Measurements from ENCODE around the gene PTPN21. TPM values are rescaled to one million over a fixed set of nuclear protein-coding genes. Genes with fewer than 3 reads are reported as not detected.

Gene PTPN21
- polyA plus RNA-seq, 2 of the 4 experiments (the other 2 are of a cell fraction), result 6.5 to 8.3 TPM

DNA sequence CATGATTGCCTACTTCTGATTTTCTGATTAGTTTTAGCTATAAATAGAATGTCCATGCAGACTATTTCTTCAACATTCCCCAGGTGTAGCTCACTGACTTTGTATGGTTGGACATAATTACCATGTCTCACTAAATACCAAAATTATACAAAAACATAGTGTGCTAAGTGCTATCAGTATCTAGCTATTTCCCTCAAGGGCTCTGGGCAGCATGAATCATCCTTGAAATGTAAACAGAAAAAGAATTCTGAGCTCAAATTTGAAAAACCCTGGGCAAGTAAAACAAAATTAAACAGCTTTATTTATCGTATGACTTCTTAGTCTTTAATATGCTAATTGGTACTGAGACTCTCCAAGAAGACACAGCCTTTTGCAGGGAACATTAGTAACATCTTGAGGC lies 86.4 kb downstream of the PTPN21 start:
- FAIRE-seq, result no peak

DNA sequence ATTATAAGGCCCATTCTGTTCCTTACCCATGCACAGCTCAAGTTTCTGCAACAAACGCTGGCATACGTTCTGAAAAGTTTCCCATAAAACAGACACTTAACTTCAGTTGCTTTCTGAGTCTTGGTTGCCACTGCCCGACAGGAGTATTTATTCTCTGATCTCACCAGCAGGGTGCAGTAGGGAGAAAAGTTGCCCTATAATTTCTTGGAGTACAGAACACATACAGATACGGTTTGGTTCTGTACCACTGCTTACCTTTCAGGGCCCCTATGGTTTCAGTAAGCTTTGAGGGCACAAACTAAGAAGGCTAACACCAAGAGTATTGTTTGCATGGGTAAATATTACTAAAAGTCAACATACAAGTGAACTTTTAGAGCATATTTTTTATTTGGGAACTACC lies 91.5 kb downstream of the PTPN21 start:
- POLR2A ChIA-PET, result no interaction called here
- CTCF ChIA-PET, result interaction anchor here (1.5 kb wide), 1 partner anchor 30 kb away, joined by 3 read pairs; no protein-coding TSS in a partner anchor
- no peak for FAIRE-seq
- peak; percentile 38 to 39 for DNase-seq (ENCODE audit: low read depth in 1 of 2, low spot score in 1 of 2)
- ATAC-seq, result peak in 1 of 2 experiments; percentile 75; a peak in 3 of 6 replicates
- H3K4me3 ChIP-seq, result no peak overlapping the region
- H3K4me2 ChIP-seq, result no peak overlapping the region
- peaks cover 4% of the 10 kb centered on the region; the same call in 2 of the 3 replicates for H3K4me1 ChIP-seq
- H3K27ac ChIP-seq, result no peak overlapping the region
- WGBS (ENCODE audit: missing lambda C conversion rate), result 67% methylated on average over 4 of the region's 4 CpGs
- TF ChIP-seq HOXB13 (CRISPR knock-in tag; IDR thresholded peaks at IDR 0.05; ENCODE audit: low read depth) (no peak), RAD21 (conservative IDR thresholded peaks at IDR 0.05 in 1 of 2, IDR thresholded peaks at IDR 0.05 in 1 of 2) (no peak), CBX8 (IDR thresholded peaks at IDR 0.05) (no peak), PHF8 (IDR thresholded peaks at IDR 0.05; ENCODE audit: borderline replicate concordance, low read depth) (no peak), TP53 (CRISPR knock-in tag; IDR thresholded peaks at IDR 0.05) (no peak), HEYL (CRISPR knock-in tag; IDR thresholded peaks at IDR 0.05) (no peak)
- TF ChIP-seq, protein P1, sequence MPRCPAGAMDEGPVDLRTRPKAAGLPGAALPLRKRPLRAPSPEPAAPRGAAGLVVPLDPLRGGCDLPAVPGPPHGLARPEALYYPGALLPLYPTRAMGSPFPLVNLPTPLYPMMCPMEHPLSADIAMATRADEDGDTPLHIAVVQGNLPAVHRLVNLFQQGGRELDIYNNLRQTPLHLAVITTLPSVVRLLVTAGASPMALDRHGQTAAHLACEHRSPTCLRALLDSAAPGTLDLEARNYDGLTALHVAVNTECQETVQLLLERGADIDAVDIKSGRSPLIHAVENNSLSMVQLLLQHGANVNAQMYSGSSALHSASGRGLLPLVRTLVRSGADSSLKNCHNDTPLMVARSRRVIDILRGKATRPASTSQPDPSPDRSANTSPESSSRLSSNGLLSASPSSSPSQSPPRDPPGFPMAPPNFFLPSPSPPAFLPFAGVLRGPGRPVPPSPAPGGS (IDR thresholded peaks at IDR 0.05), result no peak
- TF ChIP-seq, protein P2, sequence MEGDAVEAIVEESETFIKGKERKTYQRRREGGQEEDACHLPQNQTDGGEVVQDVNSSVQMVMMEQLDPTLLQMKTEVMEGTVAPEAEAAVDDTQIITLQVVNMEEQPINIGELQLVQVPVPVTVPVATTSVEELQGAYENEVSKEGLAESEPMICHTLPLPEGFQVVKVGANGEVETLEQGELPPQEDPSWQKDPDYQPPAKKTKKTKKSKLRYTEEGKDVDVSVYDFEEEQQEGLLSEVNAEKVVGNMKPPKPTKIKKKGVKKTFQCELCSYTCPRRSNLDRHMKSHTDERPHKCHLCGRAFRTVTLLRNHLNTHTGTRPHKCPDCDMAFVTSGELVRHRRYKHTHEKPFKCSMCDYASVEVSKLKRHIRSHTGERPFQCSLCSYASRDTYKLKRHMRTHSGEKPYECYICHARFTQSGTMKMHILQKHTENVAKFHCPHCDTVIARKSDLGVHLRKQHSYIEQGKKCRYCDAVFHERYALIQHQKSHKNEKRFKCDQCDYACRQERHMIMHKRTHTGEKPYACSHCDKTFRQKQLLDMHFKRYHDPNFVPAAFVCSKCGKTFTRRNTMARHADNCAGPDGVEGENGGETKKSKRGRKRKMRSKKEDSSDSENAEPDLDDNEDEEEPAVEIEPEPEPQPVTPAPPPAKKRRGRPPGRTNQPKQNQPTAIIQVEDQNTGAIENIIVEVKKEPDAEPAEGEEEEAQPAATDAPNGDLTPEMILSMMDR (IDR thresholded peaks at IDR 0.05), result peak; percentile 23; the same call in 2 of the 3 replicates
- no peaks in the 10 kb centered on the region for H3K9me3 ChIP-seq

More for the DNA sequence above, 86.4 kb downstream of the PTPN21 start:
- TF ChIP-seq CEBPB (IDR thresholded peaks at IDR 0.05), result no peak
- TF ChIP-seq TP53 (CRISPR knock-in tag; IDR thresholded peaks at IDR 0.05), result no peak
- no peak for TF ChIP-seq TFCP2L1 (CRISPR knock-in tag; IDR thresholded peaks at IDR 0.05)
- no peak for TF ChIP-seq ZFP36 (IDR thresholded peaks at IDR 0.05; ENCODE audit: borderline replicate concordance, partially characterized antibody)
- TF ChIP-seq JUN (IDR thresholded peaks at IDR 0.05), result no peak
- TF ChIP-seq SMC3 (IDR thresholded peaks at IDR 0.05), result no peak
- no peak for TF ChIP-seq GATA3 (IDR thresholded peaks at IDR 0.05; ENCODE audit: borderline replicate concordance)
- no peak for TF ChIP-seq POLR2A (IDR thresholded peaks at IDR 0.05; ENCODE audit: low read length)
- no peak for TF ChIP-seq BHLHE40 (IDR thresholded peaks at IDR 0.05; ENCODE audit: low read depth, low read length)
- TF ChIP-seq PHF8 (IDR thresholded peaks at IDR 0.05; ENCODE audit: borderline replicate concordance, low read depth), result no peak
- TF ChIP-seq, protein P3, sequence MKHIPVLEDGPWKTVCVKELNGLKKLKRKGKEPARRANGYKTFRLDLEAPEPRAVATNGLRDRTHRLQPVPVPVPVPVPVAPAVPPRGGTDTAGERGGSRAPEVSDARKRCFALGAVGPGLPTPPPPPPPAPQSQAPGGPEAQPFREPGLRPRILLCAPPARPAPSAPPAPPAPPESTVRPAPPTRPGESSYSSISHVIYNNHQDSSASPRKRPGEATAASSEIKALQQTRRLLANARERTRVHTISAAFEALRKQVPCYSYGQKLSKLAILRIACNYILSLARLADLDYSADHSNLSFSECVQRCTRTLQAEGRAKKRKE (CRISPR knock-in tag; IDR thresholded peaks at IDR 0.05; ENCODE audit: low read depth), result no peak
- no peak for TF ChIP-seq HDAC2 (IDR thresholded peaks at IDR 0.05)
- TF ChIP-seq CHD2 (IDR thresholded peaks at IDR 0.05; ENCODE audit: low read length, partially characterized antibody), result no peak
- TF ChIP-seq FOSL2 (IDR thresholded peaks at IDR 0.05), result no peak
- TF ChIP-seq FOSL2 (CRISPR knock-in tag; IDR thresholded peaks at IDR 0.05), result no peak
- no peak for TF ChIP-seq EP300 (IDR thresholded peaks at IDR 0.05)
- TF ChIP-seq KDM1A (IDR thresholded peaks at IDR 0.05; ENCODE audit: low read depth), result no peak
- TF ChIP-seq RFX5 (IDR thresholded peaks at IDR 0.05), result no peak
- no peak for TF ChIP-seq HOXB13 (CRISPR knock-in tag; IDR thresholded peaks at IDR 0.05; ENCODE audit: low read depth)
- Histone ChIP-seq H3K4me1 (peaks cover 9% of the 10 kb centered on the region), H3K4me3 (no peak overlapping the region), H3K9me3 (no peaks in the 10 kb centered on the region), H3K27ac (no peak overlapping the region), H3K4me2 (no peak overlapping the region)
- 45% methylated on average over 1 of the region's 1 CpG for WGBS (ENCODE audit: missing lambda C conversion rate)
- ChIA-PET POLR2A (interaction anchor here (0.6 kb wide), 1 partner anchor 91 kb away, joined by 3 read pairs; no protein-coding TSS in a partner anchor), CTCF (interaction anchor here (0.9 kb wide), 1 partner anchor 454 kb away, joined by 3 read pairs; no protein-coding TSS in a partner anchor)
- ATAC-seq, result no peak
- no peak for DNase-seq (ENCODE audit: low read depth in 1 of 2, low spot score in 1 of 2)
